HepG2 (cell line): ENCODE data around the gene CSF3R. TPM values are rescaled to one million over a fixed set of nuclear protein-coding genes. Genes with fewer than 3 reads are reported as not detected.

Experiments
- CTCF ChIP-seq: sonication (generic); formaldehyde crosslinking; IDR thresholded peaks from 2 replicates; pipeline ENCODE4 v1.5.0; 2020; ENCODE audit warnings: mild to moderate bottlenecking, missing genetic modification reagents, moderate library complexity
- ERF ChIP-seq: IDR thresholded peaks from 2 replicates; pipeline ENCODE4 v1.6.1; 2018; ENCODE audit warnings: missing biosample characterization, missing genetic modification reagents
- HMGXB4 ChIP-seq, 2 experiments: sonication (generic) in 1 of 2; formaldehyde crosslinking in 1 of 2; IDR thresholded peaks; 2 replicates each; pipeline versions ENCODE4 v1.4.0 to v1.6.1; 2018 to 2020; ENCODE audit warnings: missing genetic modification reagents in 2 of 2, borderline replicate concordance in 1 of 2, low read depth in 1 of 2, mild to moderate bottlenecking in 1 of 2, missing biosample characterization in 1 of 2
- HNF4G ChIP-seq, 2 experiments: sonication (generic) in 1 of 2; formaldehyde crosslinking in 1 of 2; IDR thresholded peaks; 2 replicates each; pipeline versions ENCODE4 v1.4.0 to v1.6.1; 2011 to 2020; ENCODE audit warnings: borderline replicate concordance in 2 of 2, low read depth in 2 of 2, mild to moderate bottlenecking in 2 of 2, low read length in 1 of 2, missing genetic modification reagents in 1 of 2, moderate library complexity in 1 of 2
- IRF2 ChIP-seq: IDR thresholded peaks from 2 replicates; pipeline ENCODE4 v1.6.1; 2018; ENCODE audit warnings: missing genetic modification reagents, missing compliant biosample characterization
- KDM2A ChIP-seq: sonication (generic); formaldehyde crosslinking; IDR thresholded peaks from 2 replicates; pipeline ENCODE4 v1.4.0; 2020; ENCODE audit warnings: low read depth, missing genetic modification reagents, borderline replicate concordance
- KDM6A ChIP-seq: IDR thresholded peaks from 2 replicates; pipeline ENCODE4 v1.6.1; 2016; ENCODE audit warnings: low read depth
- MAFG ChIP-seq: sonication (generic); formaldehyde crosslinking; IDR thresholded peaks from 2 replicates; pipeline ENCODE4 v1.5.1; 2020; ENCODE audit warnings: mild to moderate bottlenecking, missing genetic modification reagents
- MED1 ChIP-seq: sonication (generic); formaldehyde crosslinking; IDR thresholded peaks from 2 replicates; pipeline ENCODE4 v1.4.0; 2020; ENCODE audit warnings: missing genetic modification reagents
- SNAPC2 ChIP-seq: sonication (generic); formaldehyde crosslinking; IDR thresholded peaks from 2 replicates; pipeline ENCODE4 v1.8.1; 2022; ENCODE audit warnings: mild to moderate bottlenecking, missing genetic modification reagents
- THRA ChIP-seq: sonication (generic); formaldehyde crosslinking; IDR thresholded peaks from 2 replicates; pipeline ENCODE4 v1.4.0; 2020; ENCODE audit warnings: missing genetic modification reagents, borderline replicate concordance
- ZBTB42 ChIP-seq: sonication (generic); formaldehyde crosslinking; IDR thresholded peaks from 2 replicates; pipeline ENCODE4 v1.5.0; 2020; ENCODE audit warnings: mild to moderate bottlenecking, missing genetic modification reagents
- ZC3H13 ChIP-seq: sonication (generic); formaldehyde crosslinking; IDR thresholded peaks from 2 replicates; pipeline ENCODE4 v1.8.1; 2023; ENCODE audit warnings: mild to moderate bottlenecking, missing genetic modification reagents, moderate library complexity
- ZNF101 ChIP-seq: sonication (generic); formaldehyde crosslinking; IDR thresholded peaks from 2 replicates; pipeline ENCODE4 v1.4.0; 2020; ENCODE audit warnings: mild to moderate bottlenecking, low read depth, missing genetic modification reagents, borderline replicate concordance
- ZNF205 ChIP-seq: IDR thresholded peaks from 2 replicates; pipeline ENCODE4 v1.6.1; 2018; ENCODE audit warnings: missing biosample characterization, missing genetic modification reagents
- ZNF562 ChIP-seq: sonication (generic); formaldehyde crosslinking; IDR thresholded peaks from 2 replicates; pipeline ENCODE4 v1.8.0; 2022; ENCODE audit warnings: missing genetic modification reagents, borderline replicate concordance
- ZNF605 ChIP-seq: sonication (generic); formaldehyde crosslinking; IDR thresholded peaks from 2 replicates; pipeline ENCODE4 v1.8.0; 2022; ENCODE audit warnings: mild to moderate bottlenecking, missing genetic modification reagents
- ZNF737 ChIP-seq: sonication (generic); formaldehyde crosslinking; IDR thresholded peaks from 2 replicates; pipeline ENCODE4 v1.5.0; 2020; ENCODE audit warnings: missing genetic modification reagents, mild to moderate bottlenecking, borderline replicate concordance
- polyA plus RNA-seq, 8 experiments: library from polyadenylated mRNA; depleted of rRNA in 3 of 8; stranded (reverse) in 7 of 8; unstranded in 1 of 8; fragments of >200 nt; fragmentation: Illumina TruSeq in 4 of 8; extraction: Trizol in 4 of 8; gene quantifications; 2 replicates each; pipeline versions ENCODE4 v1.2.1 to v1.2.3, GENCODE V29; 2011 to 2016; ENCODE audit warnings: low read depth in 4 of 8, missing spikeins in 1 of 8, mixed read lengths in 1 of 8; ENCODE audit not compliant: insufficient read depth in 1 of 8
- total RNA-seq, 5 experiments: library from RNA; depleted of rRNA; stranded (reverse); fragments of >200 nt; fragmentation: Illumina TruSeq; extraction: Trizol; gene quantifications; 2 replicates each; pipeline ENCODE4 v1.2.3, GENCODE V29; 2016; ENCODE audit warnings: low read depth in 1 of 5
- TF ChIP-seq, protein P1 (sequence below): sonication (generic); formaldehyde crosslinking; IDR thresholded peaks from 2 replicates; pipeline ENCODE4 v1.5.1; 2020; ENCODE audit warnings: missing genetic modification reagents, mild to moderate bottlenecking, borderline replicate concordance
- TF ChIP-seq, protein P2 (sequence below): IDR thresholded peaks from 2 replicates; pipeline ENCODE4 v1.6.1; 2012; ENCODE audit warnings: inconsistent platforms
- TF ChIP-seq, protein P3 (sequence below): sonication (generic); formaldehyde crosslinking; IDR thresholded peaks from 2 replicates; pipeline ENCODE4 v1.8.1; 2022; ENCODE audit warnings: mild to moderate bottlenecking, missing genetic modification reagents

The CSF3R gene
- total and polyA plus RNA-seq, 2 of the 13 experiments (the other 11 are each of a cell fraction or from before 2014, with no cell fraction given) = 11.9 to 28.8 TPM

GRCh38 chr1:36516372-36517010, 33.8 kb upstream of the CSF3R start (continued):
- TF ChIP-seq, protein P1, sequence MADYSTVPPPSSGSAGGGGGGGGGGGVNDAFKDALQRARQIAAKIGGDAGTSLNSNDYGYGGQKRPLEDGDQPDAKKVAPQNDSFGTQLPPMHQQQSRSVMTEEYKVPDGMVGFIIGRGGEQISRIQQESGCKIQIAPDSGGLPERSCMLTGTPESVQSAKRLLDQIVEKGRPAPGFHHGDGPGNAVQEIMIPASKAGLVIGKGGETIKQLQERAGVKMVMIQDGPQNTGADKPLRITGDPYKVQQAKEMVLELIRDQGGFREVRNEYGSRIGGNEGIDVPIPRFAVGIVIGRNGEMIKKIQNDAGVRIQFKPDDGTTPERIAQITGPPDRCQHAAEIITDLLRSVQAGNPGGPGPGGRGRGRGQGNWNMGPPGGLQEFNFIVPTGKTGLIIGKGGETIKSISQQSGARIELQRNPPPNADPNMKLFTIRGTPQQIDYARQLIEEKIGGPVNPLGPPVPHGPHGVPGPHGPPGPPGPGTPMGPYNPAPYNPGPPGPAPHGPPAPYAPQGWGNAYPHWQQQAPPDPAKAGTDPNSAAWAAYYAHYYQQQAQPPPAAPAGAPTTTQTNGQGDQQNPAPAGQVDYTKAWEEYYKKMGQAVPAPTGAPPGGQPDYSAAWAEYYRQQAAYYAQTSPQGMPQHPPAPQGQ (CRISPR knock-in tag) = no peak
- TF ChIP-seq HMGXB4 (CRISPR knock-in tag; IDR thresholded peaks at IDR 0.05; ENCODE audit: borderline replicate concordance in 1 of 2, low read depth in 1 of 2) = peak in 1 of 2 experiments; percentile 54; a peak in 2 of 4 replicates
- no peak for TF ChIP-seq ZBTB42 (CRISPR knock-in tag)
- TF ChIP-seq ZNF101 (CRISPR knock-in tag) = no peak
- 0 out of 2 replicates have a peak, but pooled peaks have one; percentile 43 for TF ChIP-seq THRA
- TF ChIP-seq ZNF562 (CRISPR knock-in tag) = no peak
- TF ChIP-seq CTCF (CRISPR knock-in tag) = peak; percentile 96
- peak; percentile 67 for TF ChIP-seq HNF4G (IDR thresholded peaks at IDR 0.05; ENCODE audit: borderline replicate concordance, low read depth, low read length)
- no peak for TF ChIP-seq HNF4G (CRISPR knock-in tag; IDR thresholded peaks at IDR 0.05; ENCODE audit: borderline replicate concordance, low read depth)
- no peak for TF ChIP-seq KDM6A
- TF ChIP-seq, protein P2, sequence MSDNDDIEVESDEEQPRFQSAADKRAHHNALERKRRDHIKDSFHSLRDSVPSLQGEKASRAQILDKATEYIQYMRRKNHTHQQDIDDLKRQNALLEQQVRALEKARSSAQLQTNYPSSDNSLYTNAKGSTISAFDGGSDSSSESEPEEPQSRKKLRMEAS = 0 out of 2 replicates have a peak, but pooled peaks have one; percentile 51
- TF ChIP-seq IRF2 (CRISPR knock-in tag) = 0 out of 2 replicates have a peak, but pooled peaks have one; percentile 23
- TF ChIP-seq, protein P3, sequence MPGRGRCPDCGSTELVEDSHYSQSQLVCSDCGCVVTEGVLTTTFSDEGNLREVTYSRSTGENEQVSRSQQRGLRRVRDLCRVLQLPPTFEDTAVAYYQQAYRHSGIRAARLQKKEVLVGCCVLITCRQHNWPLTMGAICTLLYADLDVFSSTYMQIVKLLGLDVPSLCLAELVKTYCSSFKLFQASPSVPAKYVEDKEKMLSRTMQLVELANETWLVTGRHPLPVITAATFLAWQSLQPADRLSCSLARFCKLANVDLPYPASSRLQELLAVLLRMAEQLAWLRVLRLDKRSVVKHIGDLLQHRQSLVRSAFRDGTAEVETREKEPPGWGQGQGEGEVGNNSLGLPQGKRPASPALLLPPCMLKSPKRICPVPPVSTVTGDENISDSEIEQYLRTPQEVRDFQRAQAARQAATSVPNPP (CRISPR knock-in tag) = no peak
- no peak for TF ChIP-seq ZNF737 (CRISPR knock-in tag)
- no peak for TF ChIP-seq SNAPC2 (CRISPR knock-in tag)
- no peak for TF ChIP-seq ZC3H13 (CRISPR knock-in tag)
- no peak for TF ChIP-seq MED1 (CRISPR knock-in tag)
- TF ChIP-seq ERF (CRISPR knock-in tag) = no peak
- TF ChIP-seq ZNF205 (CRISPR knock-in tag) = no peak
- no peak for TF ChIP-seq ZNF605 (CRISPR knock-in tag)
- no peak for TF ChIP-seq MAFG
- peak; percentile 49; the same call in 1 of the 2 replicates for TF ChIP-seq KDM2A (CRISPR knock-in tag)
